ENCODE measurements around the gene MCCD1.
"Not testable (repeated sequence)": the region's sequence is repeated elsewhere in the genome, so short reads cannot be mapped to it uniquely, and the experiment has no call there.

Gene MCCD1, protein sequence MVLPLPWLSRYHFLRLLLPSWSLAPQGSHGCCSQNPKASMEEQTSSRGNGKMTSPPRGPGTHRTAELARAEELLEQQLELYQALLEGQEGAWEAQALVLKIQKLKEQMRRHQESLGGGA

DNA sequence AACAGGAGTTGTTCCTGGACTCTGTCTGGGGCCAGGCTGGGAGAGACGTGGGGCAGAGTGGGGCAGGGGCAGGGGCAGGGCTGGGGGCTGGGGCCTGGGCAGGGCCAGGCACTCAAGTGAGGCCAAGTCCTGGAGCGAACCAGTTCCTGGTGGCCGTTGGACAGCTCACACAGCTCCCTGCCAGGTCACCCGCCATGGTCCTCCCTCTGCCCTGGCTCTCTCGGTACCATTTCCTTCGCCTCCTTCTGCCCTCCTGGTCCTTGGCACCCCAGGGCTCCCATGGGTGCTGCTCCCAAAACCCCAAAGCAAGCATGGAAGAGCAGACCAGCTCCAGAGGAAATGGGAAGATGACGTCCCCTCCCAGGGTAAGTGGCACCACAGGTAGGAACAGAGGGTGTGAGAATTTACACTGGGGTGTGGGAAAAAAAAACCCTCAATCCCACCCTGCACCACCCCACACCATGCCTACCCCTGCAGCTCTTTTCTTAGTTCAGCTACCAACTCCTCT is at the start of gene MCCD1:
Gene MCCD1 (plus strand): TSS at position 142 of the 508 bp plus-strand sequence. CDS start 53 bp downstream, at position 195.
- no peak for DNase-seq

DNA sequence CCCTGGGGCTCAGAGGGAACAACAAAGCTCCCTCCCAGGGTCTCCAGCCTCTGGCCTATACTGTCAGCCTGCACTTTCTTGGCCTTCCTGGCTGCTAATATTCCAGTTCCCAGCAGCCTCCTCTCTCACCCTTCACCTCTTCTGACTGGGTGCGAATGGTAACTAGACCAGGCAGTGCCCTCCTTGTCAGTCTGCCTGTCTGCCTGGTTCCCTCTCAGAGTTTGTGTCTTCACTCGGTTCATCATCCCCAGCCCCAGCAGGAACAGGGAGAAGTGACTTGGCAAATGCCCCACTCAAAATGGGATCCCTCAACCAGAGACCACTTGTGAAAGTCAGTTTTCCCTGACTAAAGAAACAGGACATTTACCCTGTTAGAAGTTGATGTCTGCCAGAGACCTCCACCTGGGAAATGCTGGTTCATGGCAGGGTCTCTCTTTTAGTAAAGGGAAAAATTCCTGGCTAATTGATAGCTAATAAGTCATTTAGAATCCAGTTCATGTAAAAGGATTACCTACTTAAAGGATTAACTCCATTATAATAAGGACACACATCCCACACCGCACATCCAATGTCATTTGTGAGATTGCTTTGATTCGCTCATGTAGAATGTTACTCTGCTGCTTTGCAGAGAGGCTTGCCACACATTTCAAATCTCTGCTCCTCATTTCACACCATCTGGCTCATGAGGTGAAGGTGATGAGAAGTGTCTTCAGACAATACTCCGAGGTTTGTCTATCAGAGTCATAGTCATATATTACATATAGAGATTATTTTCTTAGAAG is 49.4 kb upstream of the MCCD1 start:
- no peak for DNase-seq

DNA sequence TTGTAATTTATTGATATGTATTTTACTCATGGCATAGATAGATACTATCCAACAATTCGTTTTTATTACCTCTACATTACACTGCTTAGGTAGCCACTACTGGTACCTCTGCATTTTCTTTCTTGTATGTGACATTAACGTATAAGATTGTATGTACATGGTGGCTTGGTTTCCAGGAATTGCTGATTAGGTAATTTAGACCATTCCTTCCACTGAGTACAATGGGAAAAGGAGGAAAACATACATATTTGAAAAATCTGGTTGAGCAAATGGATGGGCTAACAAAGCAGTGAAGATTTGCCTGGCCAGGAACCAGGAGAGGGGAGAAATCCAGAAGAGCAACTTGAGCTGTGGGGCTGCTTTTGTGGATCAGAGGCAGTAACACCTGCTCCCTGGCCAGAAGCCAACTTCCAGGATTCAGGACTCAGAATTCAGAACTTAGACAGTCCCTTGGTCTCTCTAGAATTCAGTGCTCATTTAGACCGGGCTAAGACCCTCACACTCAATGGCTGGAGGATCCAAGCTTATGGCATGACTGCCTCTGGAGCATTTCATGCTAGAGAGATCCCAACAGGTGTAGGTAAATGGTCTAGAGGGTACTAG is 48.7 kb upstream of the MCCD1 start:
- peak; percentile 57 for DNase-seq

DNA sequence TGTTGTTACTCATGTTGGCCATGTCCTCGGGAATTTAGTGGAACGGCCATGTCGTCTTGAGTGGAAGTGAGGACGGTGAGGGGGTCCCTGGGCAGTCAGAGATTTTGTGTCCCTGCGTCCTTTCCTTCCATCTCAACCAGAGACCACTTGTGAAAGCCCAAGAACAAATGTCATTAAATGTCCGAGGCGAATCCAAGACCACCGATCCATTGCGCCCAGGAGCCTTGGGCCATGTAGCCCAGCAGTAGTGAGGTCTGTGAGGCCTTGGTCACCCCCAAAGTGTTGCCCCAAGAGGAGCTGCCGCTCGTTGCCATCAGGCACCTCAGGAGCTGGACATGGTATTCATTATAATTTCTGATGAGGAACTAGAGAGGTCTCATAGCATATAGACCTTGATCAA is 48.2 kb upstream of the MCCD1 start:
- DNase-seq: no peak

DNA sequence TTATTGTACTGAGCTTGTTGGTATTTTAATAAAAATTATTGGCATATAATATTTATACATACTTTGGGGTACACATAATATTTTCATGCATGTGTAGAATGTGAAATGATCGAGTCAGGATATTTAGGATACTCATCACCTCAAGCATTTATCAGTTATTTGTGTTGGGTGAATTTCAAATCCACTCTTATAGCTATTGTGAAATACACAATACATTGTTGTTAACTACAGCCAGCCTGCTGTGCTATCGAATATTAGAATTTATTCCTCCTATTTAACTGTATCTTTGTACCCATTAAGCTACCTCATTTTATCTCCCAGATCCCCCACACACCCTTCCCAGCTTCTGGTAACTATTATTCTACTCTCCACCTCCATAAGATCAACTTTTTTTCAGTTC is 45.4 kb upstream of the MCCD1 start:
- no peak for DNase-seq

DNA sequence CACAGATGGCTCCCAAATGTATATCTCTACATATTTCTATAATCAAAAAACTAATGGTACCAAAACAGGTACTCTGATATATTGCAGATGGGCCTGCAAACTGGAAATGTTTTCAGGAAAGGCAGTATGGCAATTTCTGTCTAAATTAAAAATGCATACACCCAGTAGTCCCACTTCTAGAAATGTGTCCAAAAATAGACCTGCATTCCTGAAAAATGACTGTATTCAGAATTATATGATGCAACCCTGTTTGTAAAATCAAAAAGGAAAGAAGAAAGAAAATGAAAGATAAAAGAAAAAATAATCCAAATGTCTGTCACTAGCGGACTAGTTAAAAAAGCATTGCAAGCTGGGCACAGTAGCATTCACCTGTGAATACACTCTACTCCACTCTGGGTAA is 43.7 kb upstream of the MCCD1 start:
- DNase-seq: no peak

DNA sequence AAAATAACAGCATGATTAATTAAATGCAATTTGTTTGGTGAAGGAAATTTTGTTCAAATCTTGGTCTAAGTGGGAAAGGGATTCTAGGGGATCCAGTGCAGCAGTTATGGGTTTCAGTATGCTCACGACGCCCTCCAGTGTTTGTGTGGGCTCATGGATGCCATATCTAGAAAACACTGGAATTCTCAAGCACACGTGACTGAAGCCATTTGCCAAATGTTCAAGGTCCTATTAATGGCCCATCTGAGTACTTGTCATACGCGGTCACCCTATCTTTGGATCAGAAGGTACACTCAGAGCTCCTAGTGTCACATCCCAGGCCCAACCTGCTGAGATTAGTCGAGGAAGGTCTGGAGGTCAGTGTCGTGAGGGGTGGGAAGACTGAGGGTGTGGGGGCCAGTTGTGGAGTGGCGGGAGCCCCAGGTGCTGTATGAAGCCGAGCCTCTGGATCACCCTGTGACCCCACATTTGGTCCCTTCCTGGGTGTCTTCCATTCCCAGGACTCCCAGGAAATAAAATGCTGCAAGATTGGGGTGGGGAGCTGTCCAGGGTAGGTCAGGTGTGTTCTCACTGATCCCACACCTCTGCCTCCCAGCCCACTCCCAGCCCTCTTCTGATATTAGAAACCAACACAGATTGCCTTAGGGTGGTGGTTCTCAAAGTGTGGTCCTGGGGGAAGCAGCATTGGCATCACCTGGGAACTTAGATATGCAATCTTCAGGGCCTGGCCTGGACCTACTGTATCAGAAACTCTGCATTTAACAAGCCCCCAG is 42.5 kb upstream of the MCCD1 start:
- DNase-seq: not testable (repeated sequence)

DNA sequence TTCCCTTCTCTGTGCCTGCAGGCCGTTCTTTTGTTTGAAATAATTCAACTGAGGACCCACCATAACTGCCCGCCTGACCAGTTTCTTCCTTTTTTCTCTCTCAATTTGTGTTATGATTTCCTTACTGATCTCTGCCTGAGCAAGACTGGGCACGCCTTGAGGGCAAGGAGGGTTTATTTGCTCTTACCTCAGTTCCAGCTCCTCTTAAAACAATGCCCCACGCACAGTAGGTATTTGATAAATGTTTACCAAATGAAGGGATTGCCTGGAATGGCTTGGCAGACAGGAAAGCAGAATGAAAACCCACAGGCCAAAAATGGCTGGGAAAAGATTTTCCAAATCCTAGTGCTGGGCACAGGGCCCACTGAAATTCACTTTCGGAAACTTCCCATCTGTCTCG is 41.1 kb upstream of the MCCD1 start:
- DNase-seq: not testable (repeated sequence)

DNA sequence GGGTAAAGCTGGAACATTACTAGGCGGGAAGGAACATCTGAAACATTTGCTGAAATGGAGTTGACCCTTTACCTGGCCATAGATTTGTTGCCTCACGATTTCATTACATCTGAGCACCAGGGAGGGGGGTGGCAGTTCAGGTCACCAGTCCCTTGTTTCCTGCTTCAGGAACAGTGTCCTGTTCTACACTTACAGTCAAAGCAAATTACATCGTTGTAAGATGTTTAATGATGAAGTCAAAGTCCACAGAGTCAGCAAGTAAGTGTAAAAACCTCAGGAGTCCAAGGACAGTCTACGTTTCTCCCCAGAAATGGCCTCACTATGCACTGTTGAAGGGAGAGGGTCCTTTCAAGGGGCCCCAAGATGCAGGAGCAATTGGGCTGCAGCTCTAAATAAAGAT is 39.7 kb upstream of the MCCD1 start:
- DNase-seq: no peak

DNA sequence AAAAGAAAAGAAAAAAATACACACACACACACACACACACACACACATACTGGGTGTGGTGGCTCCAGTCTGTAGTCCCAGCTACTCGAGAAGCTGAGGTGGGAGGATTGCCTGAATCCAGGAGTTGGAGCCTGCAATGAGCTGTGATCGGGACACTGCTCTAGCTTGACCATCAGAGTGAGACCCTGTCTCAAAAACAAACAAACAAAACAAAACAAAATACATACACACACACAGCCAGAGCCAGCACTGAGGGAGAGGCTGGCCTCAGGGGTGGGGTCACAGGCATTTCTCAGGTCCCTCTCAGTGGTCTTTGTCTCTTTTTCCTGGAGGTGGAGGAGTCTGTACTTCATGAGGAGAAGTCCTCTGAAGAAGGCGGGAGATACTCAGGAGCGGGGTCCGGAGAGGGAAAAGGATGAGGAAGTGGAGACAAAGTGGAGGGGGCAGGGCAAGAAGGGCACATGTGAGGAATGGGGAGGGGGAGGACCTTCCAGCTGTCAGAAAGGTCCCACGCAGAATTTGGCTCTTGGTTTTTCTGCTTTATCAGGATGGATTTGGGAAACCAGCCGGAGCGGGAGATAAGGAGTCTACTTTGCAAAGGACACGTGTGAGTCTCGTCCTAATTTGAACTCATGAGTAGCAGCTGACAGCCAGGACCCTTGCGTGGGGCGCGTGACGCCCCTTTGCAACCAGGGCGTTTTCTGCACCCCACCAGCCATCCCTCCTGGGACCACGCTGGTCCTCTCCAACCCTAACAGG is 38.5 kb upstream of the MCCD1 start:
- no peak for DNase-seq

DNA sequence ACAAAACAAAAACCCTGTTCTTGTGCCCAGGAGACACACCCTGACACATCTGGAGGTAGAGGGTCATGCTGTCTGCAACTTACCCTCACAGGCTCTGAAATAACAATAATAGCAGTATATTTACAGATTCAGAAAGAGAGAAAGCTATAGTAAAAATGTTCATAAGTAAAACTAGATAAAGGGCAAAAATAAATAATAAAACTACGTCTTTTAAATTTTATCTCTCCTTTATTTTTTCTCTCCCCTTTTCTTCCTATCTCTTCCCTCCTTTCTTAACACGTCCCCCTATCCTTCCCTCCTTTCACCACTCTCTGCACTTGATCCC is 35.2 kb upstream of the MCCD1 start:
- DNase-seq: not testable (repeated sequence)

DNA sequence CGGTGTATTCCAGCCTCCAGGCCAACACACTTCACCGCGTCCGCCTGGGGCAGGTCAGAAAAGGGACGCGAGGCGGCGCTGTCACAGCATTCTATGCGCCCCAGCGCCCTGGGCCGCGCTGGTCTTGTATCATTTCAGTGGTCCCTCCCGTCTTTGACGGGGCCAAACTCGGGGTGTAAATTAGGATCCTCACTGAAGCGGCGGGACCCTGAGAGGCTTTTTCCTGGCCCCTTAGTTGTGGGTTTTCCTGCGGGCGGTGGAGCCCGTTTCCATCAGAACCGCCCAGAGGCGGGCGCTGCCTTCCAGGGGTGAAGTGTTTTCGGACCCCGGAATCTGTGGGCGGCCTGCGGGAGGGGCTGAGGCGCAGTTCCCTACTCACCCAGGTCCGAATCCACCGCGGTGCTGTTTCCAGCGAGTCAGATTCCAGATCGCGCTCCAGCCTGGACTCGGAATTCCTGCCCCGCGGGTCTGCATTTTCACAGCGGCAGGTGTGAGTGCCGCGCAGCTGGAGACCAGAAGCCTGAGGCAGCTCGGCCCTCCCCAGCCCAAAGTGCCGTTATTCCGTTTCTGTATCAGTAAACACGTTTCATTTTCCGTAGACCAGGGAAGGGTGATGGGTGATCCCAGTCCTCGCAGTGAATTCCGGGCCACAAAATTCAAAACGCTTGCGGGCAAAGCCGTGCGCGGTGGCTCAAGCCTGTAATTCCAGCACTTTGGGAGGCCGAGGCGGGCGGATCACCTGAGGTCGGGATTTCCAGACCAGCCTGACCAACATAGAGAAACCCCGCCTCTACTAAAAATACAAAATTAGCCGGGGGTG is 34.7 kb upstream of the MCCD1 start:
- DNase-seq: peak; percentile 62

DNA sequence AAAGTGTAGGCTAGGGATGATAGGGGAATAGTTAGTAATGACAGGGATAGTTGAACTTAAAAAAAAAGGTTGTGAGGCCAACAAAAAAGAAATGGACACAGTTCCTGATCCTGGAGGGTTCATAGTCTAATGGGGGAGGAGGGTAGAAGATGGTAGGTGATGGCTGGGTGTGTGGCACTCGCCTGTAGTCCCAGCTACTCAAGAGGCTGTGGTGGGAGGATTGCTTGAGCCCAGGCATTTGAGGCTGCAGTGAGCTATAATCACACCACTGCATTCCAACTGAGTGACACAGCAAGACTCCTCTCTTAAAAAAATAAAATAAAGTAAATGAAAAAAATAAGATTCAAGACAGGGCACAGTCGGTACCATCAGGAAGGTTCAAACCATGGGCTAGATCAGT is 33.2 kb upstream of the MCCD1 start:
- DNase-seq: no peak

DNA sequence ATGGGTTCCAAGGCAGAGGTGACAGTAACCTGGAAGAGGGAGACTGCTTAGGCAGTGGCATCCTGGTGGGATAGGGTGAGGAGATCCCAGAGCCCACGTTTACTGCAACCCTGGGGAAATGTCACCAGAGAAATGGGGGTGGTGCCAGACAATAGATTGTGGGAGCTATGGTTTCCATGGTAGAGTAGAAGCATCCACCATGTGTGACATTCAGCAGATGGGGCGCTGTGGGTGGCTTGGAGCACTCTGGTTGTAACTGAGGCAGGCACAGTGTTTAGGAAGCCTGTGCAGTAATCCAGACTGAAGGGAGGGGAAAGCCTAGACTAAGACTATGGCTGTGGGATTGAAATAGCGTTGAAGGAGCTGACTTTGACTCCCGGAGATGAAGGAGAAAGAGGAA is 31.9 kb upstream of the MCCD1 start:
- not testable (repeated sequence) for DNase-seq

DNA sequence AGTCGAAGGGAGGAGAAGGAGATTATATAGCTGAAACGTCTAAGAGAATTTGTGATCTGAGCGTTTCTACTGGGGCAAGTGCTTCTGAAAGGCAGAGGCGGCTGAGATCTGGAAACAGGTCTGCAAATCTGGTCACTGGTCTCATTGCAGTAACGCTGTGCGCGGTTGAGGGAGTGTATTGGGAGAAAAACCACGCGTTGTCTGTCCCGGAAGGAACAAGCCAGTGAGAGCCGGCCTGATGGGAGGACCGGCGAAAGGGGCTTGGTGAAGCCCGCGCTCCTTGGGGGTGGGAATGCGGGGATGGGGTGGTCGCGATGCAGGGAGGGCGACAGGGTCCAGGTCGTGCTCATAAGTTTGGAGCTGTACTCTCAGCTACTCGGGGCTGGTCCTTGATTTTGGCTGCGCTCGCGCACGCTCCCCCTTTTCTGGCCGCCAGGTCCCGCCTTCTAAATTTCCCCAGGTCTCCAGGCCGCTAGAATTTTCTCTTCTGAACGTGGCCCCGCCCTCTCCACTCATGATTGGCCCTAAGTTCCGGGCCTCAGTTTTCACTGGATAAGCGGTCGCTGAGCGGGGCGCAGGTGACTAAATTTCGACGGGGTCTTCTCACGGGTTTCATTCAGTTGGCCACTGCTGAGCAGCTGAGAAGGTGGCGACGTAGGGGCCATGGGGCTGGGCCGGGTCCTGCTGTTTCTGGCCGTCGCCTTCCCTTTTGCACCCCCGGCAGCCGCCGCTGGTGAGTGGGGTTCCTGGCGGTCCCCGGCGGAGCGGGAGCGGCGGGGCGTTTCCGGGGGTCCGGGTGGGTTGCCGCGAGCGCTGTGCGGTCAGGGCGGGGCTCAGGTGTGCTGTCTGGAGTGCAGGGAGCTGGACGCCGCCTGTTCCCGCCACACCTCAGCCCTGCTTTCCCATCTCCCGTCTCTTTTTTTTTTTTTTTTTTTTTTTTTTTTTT is 31.0 kb upstream of the MCCD1 start, which contains the start of gene MICB:
Gene MICB (plus strand): TSS at position 615 of the 946 bp plus-strand sequence. CDS start 49 bp downstream, at position 664.
- DNase-seq: peak; percentile 89

DNA sequence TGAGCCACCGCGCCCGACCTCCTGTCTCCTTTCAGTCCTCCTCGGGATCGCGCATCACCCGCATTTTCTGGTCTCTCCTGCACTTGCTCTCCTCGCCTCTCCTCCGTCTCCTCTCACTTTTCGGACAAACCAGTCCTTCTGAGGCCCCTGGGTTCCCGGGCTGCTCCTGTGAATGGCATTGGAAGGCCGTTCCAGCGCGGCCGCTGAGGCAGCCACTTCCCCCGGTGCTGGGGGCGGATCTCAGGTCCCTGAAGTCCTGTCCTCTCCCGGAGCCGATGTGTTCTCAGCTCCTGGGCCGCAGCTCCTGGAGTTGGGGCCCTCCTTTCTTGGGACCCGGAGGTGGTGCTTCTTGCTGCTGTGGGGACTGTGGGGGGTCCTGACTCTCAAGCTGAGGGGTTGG is 30.0 kb upstream of the MCCD1 start:
- no peak for DNase-seq

DNA sequence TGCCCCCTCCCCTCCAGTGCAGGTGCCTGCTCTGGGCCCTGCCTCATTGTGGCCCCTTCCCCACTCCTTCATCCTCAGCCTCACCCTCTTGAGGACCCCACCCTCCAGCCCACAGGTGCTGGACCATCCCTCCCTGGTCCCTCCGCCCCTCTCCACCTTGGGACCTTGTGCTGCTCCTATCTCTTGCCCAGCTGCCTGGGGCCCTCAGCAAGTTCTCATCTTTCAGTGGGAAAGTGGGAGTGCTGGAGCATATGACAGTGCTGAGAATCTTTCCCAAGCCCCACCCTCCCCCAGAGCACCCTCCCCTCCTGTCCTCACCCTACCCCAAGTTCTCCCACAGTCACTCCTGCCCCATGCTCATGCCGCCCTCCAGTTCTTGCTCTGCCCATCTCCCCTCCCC is 29.1 kb upstream of the MCCD1 start:
- not testable (repeated sequence) for DNase-seq

DNA sequence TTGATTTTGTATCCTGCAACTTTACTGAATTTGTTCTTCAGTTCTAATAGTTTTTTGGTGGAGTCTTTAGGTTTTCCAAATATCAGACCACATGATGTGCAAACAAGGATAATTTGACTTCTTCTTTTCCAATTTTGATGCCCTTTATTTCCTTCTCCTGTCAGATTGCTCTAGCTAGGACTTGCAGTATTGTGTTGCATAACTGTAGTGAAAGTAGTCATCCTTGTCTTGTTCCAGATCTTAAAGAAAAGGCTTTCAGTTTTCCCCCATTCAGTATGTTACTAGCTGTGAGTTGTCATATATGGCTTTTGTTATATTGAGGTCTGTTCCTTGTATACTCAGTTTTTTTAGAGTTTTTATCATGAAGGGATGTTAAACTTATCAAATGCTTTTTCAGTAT is 26.2 kb upstream of the MCCD1 start:
- no peak for DNase-seq

DNA sequence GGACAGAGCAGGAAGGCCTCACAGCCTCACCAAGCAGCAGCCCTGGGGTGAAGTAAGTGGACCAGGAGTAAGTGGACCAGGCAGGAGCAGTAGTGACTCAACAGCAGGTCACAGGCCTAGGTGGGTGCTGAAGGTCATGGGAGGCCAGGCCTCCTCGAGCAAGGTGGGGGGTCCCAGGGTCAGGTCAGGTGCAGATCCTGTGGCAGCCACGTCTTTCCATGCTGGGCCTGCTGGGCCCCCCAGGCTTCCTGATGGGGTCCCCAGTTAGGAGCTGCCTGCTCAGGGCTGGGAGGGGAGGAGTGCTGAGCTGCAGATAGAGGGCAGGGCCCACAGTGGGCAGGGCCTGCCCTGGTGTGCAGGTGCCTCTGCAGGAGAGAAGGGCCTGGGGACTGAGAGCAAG is 19.7 kb upstream of the MCCD1 start:
- not testable (repeated sequence) for DNase-seq

DNA sequence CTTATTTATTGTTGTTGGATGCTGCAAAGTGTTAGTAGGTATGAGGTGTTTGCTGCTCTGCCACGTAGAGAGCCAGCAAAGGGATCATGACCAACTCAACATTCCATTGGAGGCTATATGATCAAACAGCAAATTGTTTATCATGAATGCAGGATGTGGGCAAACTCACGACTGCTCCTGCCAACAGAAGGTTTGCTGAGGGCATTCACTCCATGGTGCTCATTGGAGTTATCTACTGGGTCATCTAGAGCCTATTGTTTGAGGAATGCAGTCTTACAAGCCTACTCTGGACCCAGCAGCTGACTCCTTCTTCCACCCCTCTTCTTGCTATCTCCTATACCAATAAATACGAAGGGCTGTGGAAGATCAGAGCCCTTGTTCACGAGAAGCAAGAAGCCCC is 18.8 kb upstream of the MCCD1 start:
- DNase-seq: no peak
